WTC11 (cell line): Measurements from ENCODE around the gene RAB35.

ENCODE experiments used
- ATF1 ChIP-seq: sonication (generic); formaldehyde crosslinking; IDR thresholded peaks from 2 replicates; pipeline ENCODE4 v1.8.1; 2023; ENCODE audit warnings: mild to moderate bottlenecking, moderate library complexity, missing genetic modification reagents
- JAZF1 ChIP-seq: fragments of 250-450 bp; sonication (Bioruptor Pico); IDR thresholded peaks from 2 replicates; pipeline ENCODE4 v1.9.0; 2021; ENCODE audit warnings: moderate library complexity, mild to moderate bottlenecking, inconsistent platforms
- SP1 ChIP-seq: sonication (generic); formaldehyde crosslinking; conservative IDR thresholded peaks from 2 replicates; pipeline ENCODE4 v1.8.1; 2022; ENCODE audit warnings: missing genetic modification reagents
- TF ChIP-seq, protein P1 (sequence below): fragments of 200-600 bp; IDR thresholded peaks from 2 replicates; pipeline ENCODE4 v1.8.0; 2022; ENCODE audit warnings: antibody characterized with exemption
- TF ChIP-seq, protein P2 (sequence below): sonication (generic); formaldehyde crosslinking; IDR thresholded peaks from 2 replicates; pipeline ENCODE4 v1.8.0; 2023; ENCODE audit warnings: missing genetic modification reagents
- TF ChIP-seq, protein P3 (sequence below): fragments of 250-450 bp; sonication (Bioruptor Pico); IDR thresholded peaks from 2 replicates; pipeline ENCODE4 v1.9.0; 2021; ENCODE audit warnings: moderate library complexity, mild to moderate bottlenecking, inconsistent platforms, borderline replicate concordance

DNA sequence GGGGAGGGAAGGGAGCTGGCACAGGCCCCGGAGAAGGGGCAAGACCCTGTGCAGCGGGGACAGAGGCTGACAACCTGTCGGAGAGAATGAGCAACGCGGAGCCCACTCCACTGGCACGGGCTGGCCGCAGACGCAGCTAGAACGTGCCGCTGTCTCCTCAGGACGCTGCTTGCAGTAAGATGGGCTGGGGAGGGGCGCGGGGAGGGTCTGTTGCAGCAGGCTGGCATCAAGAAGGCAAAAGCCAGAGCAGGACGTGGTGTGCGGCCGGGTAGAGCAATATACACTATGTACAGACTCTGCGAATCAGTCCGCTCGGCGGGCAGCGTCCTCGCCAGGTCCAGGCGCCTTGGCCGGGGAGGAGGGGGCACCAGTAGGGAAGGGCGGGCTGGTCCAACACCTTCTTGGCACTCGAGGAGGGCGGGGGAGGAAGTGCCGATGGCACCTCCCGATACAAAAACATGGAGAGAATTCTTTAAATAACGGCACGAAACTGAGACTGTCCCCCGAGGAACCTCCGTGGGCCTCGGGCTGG, 19.8 kb downstream of the RAB35 start:
- TF ChIP-seq ATF1 (CRISPR knock-in tag), result no peak
- TF ChIP-seq JAZF1 (CRISPR knock-in tag), result no peak
- TF ChIP-seq, protein P1, sequence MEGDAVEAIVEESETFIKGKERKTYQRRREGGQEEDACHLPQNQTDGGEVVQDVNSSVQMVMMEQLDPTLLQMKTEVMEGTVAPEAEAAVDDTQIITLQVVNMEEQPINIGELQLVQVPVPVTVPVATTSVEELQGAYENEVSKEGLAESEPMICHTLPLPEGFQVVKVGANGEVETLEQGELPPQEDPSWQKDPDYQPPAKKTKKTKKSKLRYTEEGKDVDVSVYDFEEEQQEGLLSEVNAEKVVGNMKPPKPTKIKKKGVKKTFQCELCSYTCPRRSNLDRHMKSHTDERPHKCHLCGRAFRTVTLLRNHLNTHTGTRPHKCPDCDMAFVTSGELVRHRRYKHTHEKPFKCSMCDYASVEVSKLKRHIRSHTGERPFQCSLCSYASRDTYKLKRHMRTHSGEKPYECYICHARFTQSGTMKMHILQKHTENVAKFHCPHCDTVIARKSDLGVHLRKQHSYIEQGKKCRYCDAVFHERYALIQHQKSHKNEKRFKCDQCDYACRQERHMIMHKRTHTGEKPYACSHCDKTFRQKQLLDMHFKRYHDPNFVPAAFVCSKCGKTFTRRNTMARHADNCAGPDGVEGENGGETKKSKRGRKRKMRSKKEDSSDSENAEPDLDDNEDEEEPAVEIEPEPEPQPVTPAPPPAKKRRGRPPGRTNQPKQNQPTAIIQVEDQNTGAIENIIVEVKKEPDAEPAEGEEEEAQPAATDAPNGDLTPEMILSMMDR, result no peak
- TF ChIP-seq SP1 (CRISPR knock-in tag), result no peak
- TF ChIP-seq, protein P2, sequence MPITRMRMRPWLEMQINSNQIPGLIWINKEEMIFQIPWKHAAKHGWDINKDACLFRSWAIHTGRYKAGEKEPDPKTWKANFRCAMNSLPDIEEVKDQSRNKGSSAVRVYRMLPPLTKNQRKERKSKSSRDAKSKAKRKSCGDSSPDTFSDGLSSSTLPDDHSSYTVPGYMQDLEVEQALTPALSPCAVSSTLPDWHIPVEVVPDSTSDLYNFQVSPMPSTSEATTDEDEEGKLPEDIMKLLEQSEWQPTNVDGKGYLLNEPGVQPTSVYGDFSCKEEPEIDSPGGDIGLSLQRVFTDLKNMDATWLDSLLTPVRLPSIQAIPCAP (CRISPR knock-in tag), result no peak
- TF ChIP-seq, protein P3, sequence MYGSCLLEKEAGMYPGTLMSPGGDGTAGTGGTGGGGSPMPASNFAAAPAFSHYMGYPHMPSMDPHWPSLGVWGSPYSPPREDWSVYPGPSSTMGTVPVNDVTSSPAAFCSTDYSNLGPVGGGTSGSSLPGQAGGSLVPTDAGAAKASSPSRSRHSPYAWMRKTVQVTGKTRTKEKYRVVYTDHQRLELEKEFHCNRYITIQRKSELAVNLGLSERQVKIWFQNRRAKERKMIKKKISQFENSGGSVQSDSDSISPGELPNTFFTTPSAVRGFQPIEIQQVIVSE (CRISPR knock-in tag), result no peak
